ENCODE results near the gene CNTN3. TPM values are rescaled to one million over a fixed set of nuclear protein-coding genes. Genes with fewer than 3 reads are reported as not detected.
A peak's percentile ranks its signal among the peaks of the same experiment; 100 is the strongest.

The CNTN3 gene
- 0.01 to 0.06 TPM in 2 of 3 replicates, not detected in the other for polyA plus RNA-seq
- not detected for polyA plus RNA-seq (2011; ENCODE audit: low read depth)
- 0.05 and 0.06 TPM in 2 replicates for polyA plus RNA-seq (2011; cell fraction: cytosol; rRNA removed)
- 0.25 and 0.51 TPM in 2 replicates for polyA plus RNA-seq (2011; cell fraction: nucleus; rRNA removed)
- 0.11 TPM in 1 of 2 replicates, not detected in the other for polyA plus RNA-seq (2012; ENCODE audit: low replicate concordance)
- 0.10 to 0.13 TPM in 2 of 3 replicates, not detected in the other for polyA minus RNA-seq
- polyA minus RNA-seq (2011; cell fraction: cytosol; rRNA and poly(A)+ RNA removed) = not detected
- 0.21 and 0.31 TPM in 2 replicates for polyA minus RNA-seq (2011; cell fraction: nucleus; rRNA and poly(A)+ RNA removed)

- no peak within 1 kb of the TSS for H3K9ac ChIP-seq (ENCODE audit: control insufficient read depth, extremely low read depth, insufficient read depth, low read length)
- no peak within 1 kb of the TSS for H3K27ac ChIP-seq (ENCODE audit: control insufficient read depth, insufficient read depth, low read length)
These were observed at the start of gene CNTN3 for GRCh38 chr3:74614107-74614967. Gene CNTN3, minus strand, starts transcription at chr3:74614659. Its CDS starts 93,547 bp downstream, at chr3:74521112.

GRCh38 chr3:74663178-74663577 lies 48.7 kb upstream of the CNTN3 start:
- Histone ChIP-seq H3K4me3 (ENCODE audit: control insufficient read depth in 2 of 3, extremely low read depth in 1 of 3, insufficient read depth in 2 of 3, low read depth in 1 of 3, low read length in 3 of 3) (no peak overlapping the region), H4K20me1 (ENCODE audit: control insufficient read depth, extremely low read depth, insufficient read depth, low read length) (no peaks in the 10 kb centered on the region)
- dilution Hi-C loops (cut with MboI; ENCODE audit: extremely low pct_ligation_motif_present, low sequenced_read_pairs) = no loop called here

More at GRCh38 chr3:74614107-74614967, at the start of gene CNTN3:
- peaks cover 12% of the 10 kb centered on the region for H3K27me3 ChIP-seq (ENCODE audit: control insufficient read depth, extremely low read depth, insufficient read depth, low read length)
- H4K20me1 ChIP-seq (ENCODE audit: control insufficient read depth, extremely low read depth, insufficient read depth, low read length) = no peaks in the 10 kb centered on the region
- H3K79me2 ChIP-seq (ENCODE audit: control insufficient read depth, insufficient read depth, low read length) = no peaks in the 10 kb centered on the region
- DNase-seq (ENCODE audit: low read depth, low spot score) (no peak), FAIRE-seq (no peak)
- H3K9me3 ChIP-seq (ENCODE audit: control insufficient read depth, low read depth, low read length) = no peaks in the 10 kb centered on the region
- no peak within 1 kb of the TSS for H2AFZ ChIP-seq (ENCODE audit: control insufficient read depth, low read length)
- TF ChIP-seq EZH2 (IDR thresholded peaks at IDR 0.05; ENCODE audit: low read length) = peak; percentile 39
- TF ChIP-seq CTCF (optimal IDR thresholded peaks at IDR 0.05 in 1 of 3, IDR thresholded peaks at IDR 0.05 in 1 of 3, conservative IDR thresholded peaks at IDR 0.05 in 1 of 3; ENCODE audit: extremely low read depth in 1 of 3, insufficient read depth in 2 of 3, low read length in 3 of 3) = no peak
- no peaks in the 10 kb centered on the region for H3K4me1 ChIP-seq (ENCODE audit: control insufficient read depth, extremely low read depth, insufficient read depth, low read length)
- no peaks in the 10 kb centered on the region for H3K9me1 ChIP-seq (ENCODE audit: control insufficient read depth, extremely low read depth, insufficient read depth, low read length)
- H3K4me3 ChIP-seq (ENCODE audit: control insufficient read depth in 2 of 3, extremely low read depth in 1 of 3, insufficient read depth in 2 of 3, low read depth in 1 of 3, low read length in 3 of 3) = no peak within 1 kb of the TSS
- H3K36me3 ChIP-seq (ENCODE audit: control insufficient read depth in 2 of 2, extremely low read depth in 1 of 2, insufficient read depth in 2 of 2, low read length in 2 of 2) = no peaks in the 10 kb centered on the region
- H3K4me2 ChIP-seq (ENCODE audit: control insufficient read depth, extremely low read depth, insufficient read depth, low read depth, low read length) = no peak within 1 kb of the TSS
- dilution Hi-C loops (cut with MboI; ENCODE audit: extremely low pct_ligation_motif_present, low sequenced_read_pairs) = no loop called here

More at GRCh38 chr3:74663178-74663577, 48.7 kb upstream of the CNTN3 start:
- H3K27ac ChIP-seq (ENCODE audit: control insufficient read depth, insufficient read depth, low read length) = no peak overlapping the region
- no peaks in the 10 kb centered on the region for H3K36me3 ChIP-seq (ENCODE audit: control insufficient read depth in 2 of 2, extremely low read depth in 1 of 2, insufficient read depth in 2 of 2, low read length in 2 of 2)
- no peak for DNase-seq (ENCODE audit: low read depth, low spot score)
- no peak overlapping the region for H3K4me2 ChIP-seq (ENCODE audit: control insufficient read depth, extremely low read depth, insufficient read depth, low read depth, low read length)
- no peak for FAIRE-seq
- H3K4me1 ChIP-seq (ENCODE audit: control insufficient read depth, extremely low read depth, insufficient read depth, low read length) = no peaks in the 10 kb centered on the region
- no peak overlapping the region for H2AFZ ChIP-seq (ENCODE audit: control insufficient read depth, low read length)
- no peak overlapping the region for H3K9ac ChIP-seq (ENCODE audit: control insufficient read depth, extremely low read depth, insufficient read depth, low read length)
- no peak for TF ChIP-seq EZH2 (IDR thresholded peaks at IDR 0.05; ENCODE audit: low read length)
- no peak for TF ChIP-seq CTCF (optimal IDR thresholded peaks at IDR 0.05 in 1 of 3, IDR thresholded peaks at IDR 0.05 in 1 of 3, conservative IDR thresholded peaks at IDR 0.05 in 1 of 3; ENCODE audit: extremely low read depth in 1 of 3, insufficient read depth in 2 of 3, low read length in 3 of 3)
- no peaks in the 10 kb centered on the region for H3K79me2 ChIP-seq (ENCODE audit: control insufficient read depth, insufficient read depth, low read length)
- no peaks in the 10 kb centered on the region for H3K27me3 ChIP-seq (ENCODE audit: control insufficient read depth, extremely low read depth, insufficient read depth, low read length)
- H3K9me3 ChIP-seq (ENCODE audit: control insufficient read depth, low read depth, low read length) = no peaks in the 10 kb centered on the region
- no peaks in the 10 kb centered on the region for H3K9me1 ChIP-seq (ENCODE audit: control insufficient read depth, extremely low read depth, insufficient read depth, low read length)

Data from keratinocyte (primary cell).